MCF 10A (cell line): ENCODE measurements around the gene TCERG1L. TPM values are rescaled to one million over a fixed set of nuclear protein-coding genes. Genes with fewer than 3 reads are reported as not detected.

Source experiments
- BruUV-seq: library from RNA; stranded (reverse); fragments of 400-500 nt; replicated peaks from 2 replicates; lab custom pipeline; 2021; lab: Mats Ljungman, UMichigan
- CTCF ChIA-PET: fragments of 300-600 bp; sonication (Branson Sonifier 250); formaldehyde crosslinking; extraction: SDS; loops from one replicate; lab custom pipeline; 2021; ENCODE audit warnings: antibody characterized with exemption, inconsistent platforms; lab: Yijun Ruan, JAX
- POLR2A ChIA-PET: fragments of 300-600, 350-650 bp; sonication (Branson Sonifier 250); formaldehyde crosslinking; extraction: SDS; loops from one replicate; lab custom pipeline; 2020; ENCODE audit warnings: antibody characterized with exemption, inconsistent platforms; lab: Yijun Ruan, JAX
- DNase-seq: peaks from one replicate; pipeline ENCODE4 v3.0.0-alpha.2; 2018; ENCODE audit not compliant: unreplicated experiment
- H3K27ac Mint-ChIP-seq: one replicate; pipeline ENCODE4 v1.8.0; 2022; ENCODE audit warnings: mild to moderate bottlenecking, low read depth, mixed read lengths; ENCODE audit not compliant: unreplicated experiment
- H3K27me3 Mint-ChIP-seq: one replicate; pipeline ENCODE4 v1.8.0; 2022; ENCODE audit warnings: mixed read lengths; ENCODE audit not compliant: insufficient read depth, unreplicated experiment
- H3K36me3 Mint-ChIP-seq: one replicate; pipeline ENCODE4 v1.8.0; 2022; ENCODE audit warnings: mild to moderate bottlenecking, moderate library complexity, mixed read lengths; ENCODE audit not compliant: insufficient read depth, unreplicated experiment
- H3K4me1 Mint-ChIP-seq: one replicate; pipeline ENCODE4 v1.8.0; 2022; ENCODE audit warnings: mixed read lengths; ENCODE audit not compliant: insufficient read depth, unreplicated experiment
- H3K4me3 Mint-ChIP-seq: one replicate; pipeline ENCODE4 v1.8.0; 2022; ENCODE audit warnings: mild to moderate bottlenecking, moderate library complexity, mixed read lengths; ENCODE audit not compliant: unreplicated experiment
- H3K9me3 Mint-ChIP-seq: one replicate; pipeline ENCODE4 v1.8.0; 2022; ENCODE audit warnings: mixed read lengths; ENCODE audit not compliant: unreplicated experiment
- CTCF ChIP-seq: fragments of 200-600 bp; IDR thresholded peaks from one replicate; pipeline ENCODE4 v1.8.0; 2022; ENCODE audit warnings: antibody characterized with exemption, mild to moderate bottlenecking; ENCODE audit not compliant: unreplicated experiment
- intact Hi-C: fragments of 100-400 bp; cut with micrococcal nuclease; formaldehyde crosslinking; loops from 2 replicates; pipeline ENCODE4 v1.14.1; 2022
- total RNA-seq: library from RNA; stranded (reverse); gene quantifications from 2 replicates; pipeline ENCODE4 v1.2.3, GENCODE V29; 2022

TCERG1L gene
- total RNA-seq, 1 experiment from 2014 or later, result not detected

- ChIA-PET CTCF (no interaction called here), POLR2A (no interaction called here)
- intact Hi-C loops, result no loop called here
- Mint-ChIP-seq H3K4me3 (no peak overlapping the region), H3K27me3 (no peaks in the 10 kb centered on the region), H3K9me3 (peaks cover 35% of the 10 kb centered on the region), H3K27ac (no peak overlapping the region), H3K4me1 (no peaks in the 10 kb centered on the region), H3K36me3 (no peaks in the 10 kb centered on the region)
- TF ChIP-seq CTCF, result no peak
- DNase-seq, result no peak
- BruUV-seq, result no TSS peak
Measured at GRCh38 chr10:131186547-131187253, 124.8 kb downstream of the TCERG1L start.

- H3K9me3 Mint-ChIP-seq, result peaks cover 36% of the 10 kb centered on the region
- ChIA-PET CTCF (no interaction called here), POLR2A (no interaction called here)
- H3K27me3 Mint-ChIP-seq, result no peaks in the 10 kb centered on the region
- no peak for DNase-seq
- BruUV-seq, result no TSS peak
- intact Hi-C loops, result no loop called here
- H3K36me3 Mint-ChIP-seq, result no peaks in the 10 kb centered on the region
- no peak overlapping the region for H3K27ac Mint-ChIP-seq
- H3K4me1 Mint-ChIP-seq, result no peaks in the 10 kb centered on the region
- no peak overlapping the region for H3K4me3 Mint-ChIP-seq
- no peak for TF ChIP-seq CTCF
Measured at GRCh38 chr10:131184503-131184902, 127.0 kb downstream of the TCERG1L start.

GRCh38 chr10:131183546-131184045 is 127.9 kb downstream of the TCERG1L start:
- TF ChIP-seq CTCF, result no peak
- no peak for DNase-seq
- intact Hi-C loops, result no loop called here
- Mint-ChIP-seq H3K4me1 (no peaks in the 10 kb centered on the region), H3K9me3 (peaks cover 31% of the 10 kb centered on the region), H3K27me3 (no peaks in the 10 kb centered on the region), H3K36me3 (no peaks in the 10 kb centered on the region), H3K4me3 (no peak overlapping the region), H3K27ac (no peak overlapping the region)
- ChIA-PET CTCF (interaction anchor here (0.6 kb wide), 1 partner anchor 20 kb away, joined by 4 read pairs; no protein-coding TSS in a partner anchor), POLR2A (no interaction called here)
- no TSS peak for BruUV-seq

- CTCF ChIA-PET, result no interaction called here
- Mint-ChIP-seq H3K9me3 (peaks cover 29% of the 10 kb centered on the region), H3K27ac (no peak overlapping the region)
Measured at GRCh38 chr10:131181456-131181855, 130.1 kb downstream of the TCERG1L start.

More at GRCh38 chr10:131181456-131181855, 130.1 kb downstream of the TCERG1L start:
- intact Hi-C loops, result no loop called here
- no peak for DNase-seq
- H3K4me1 Mint-ChIP-seq, result no peaks in the 10 kb centered on the region
- no peak for TF ChIP-seq CTCF
- no peaks in the 10 kb centered on the region for H3K36me3 Mint-ChIP-seq
- no TSS peak for BruUV-seq
- POLR2A ChIA-PET, result no interaction called here
- H3K27me3 Mint-ChIP-seq, result no peaks in the 10 kb centered on the region
- H3K4me3 Mint-ChIP-seq, result no peak overlapping the region
